PFSK-1 (cell line): ENCODE measurements around the gene NDST3.

Experiments used
- FOXP2 ChIP-seq: optimal IDR thresholded peaks from 2 replicates; pipeline ENCODE3; 2011; ENCODE audit warnings: borderline replicate concordance, control low read depth, inconsistent platforms; ENCODE audit not compliant: insufficient read depth; ENCODE audit errors: extremely low read length, extremely low read depth
- POLR2AphosphoS5 ChIP-seq: IDR thresholded peaks from 2 replicates; pipeline ENCODE4 v1.6.1; 2012; ENCODE audit warnings: low read depth, mild to moderate bottlenecking, control low read depth, low read length, moderate library complexity
- REST ChIP-seq, 2 experiments: IDR thresholded peaks; 2 replicates each; pipeline versions ENCODE4 v1.6.1 to v1.8.0; 2011 to 2012; ENCODE audit warnings: low read depth in 2 of 2, low read length in 2 of 2, control low read depth in 1 of 2, inconsistent platforms in 1 of 2, mild to moderate bottlenecking in 1 of 2, moderate library complexity in 1 of 2; ENCODE audit not compliant: insufficient read depth in 1 of 2
- SIN3A ChIP-seq: IDR thresholded peaks from 2 replicates; pipeline ENCODE4 v1.6.1; 2012; ENCODE audit warnings: mild to moderate bottlenecking, low read length, moderate library complexity, borderline replicate concordance; ENCODE audit not compliant: insufficient read depth
- TAF1 ChIP-seq: IDR thresholded peaks from 2 replicates; pipeline ENCODE4 v1.6.1; 2012; ENCODE audit warnings: low read length, control low read depth, borderline replicate concordance; ENCODE audit not compliant: insufficient read depth

GRCh38 chr4:118213101-118213500 lies 178.8 kb downstream of the NDST3 start:
- TF ChIP-seq POLR2AphosphoS5 (no peak), REST (IDR thresholded peaks at IDR 0.05; ENCODE audit: insufficient read depth in 1 of 2, low read depth in 2 of 2, low read length in 2 of 2) (no peak), SIN3A (no peak), TAF1 (no peak), FOXP2 (no peak)
